Measurements from ENCODE around the gene TMX1. TPM values are rescaled to one million over a fixed set of nuclear protein-coding genes. Genes with fewer than 3 reads are reported as not detected.

The TMX1 gene
- total RNA-seq, 4 donors from 2014 or later, result 17.1 to 33.0 (median 21.8) TPM

DNA sequence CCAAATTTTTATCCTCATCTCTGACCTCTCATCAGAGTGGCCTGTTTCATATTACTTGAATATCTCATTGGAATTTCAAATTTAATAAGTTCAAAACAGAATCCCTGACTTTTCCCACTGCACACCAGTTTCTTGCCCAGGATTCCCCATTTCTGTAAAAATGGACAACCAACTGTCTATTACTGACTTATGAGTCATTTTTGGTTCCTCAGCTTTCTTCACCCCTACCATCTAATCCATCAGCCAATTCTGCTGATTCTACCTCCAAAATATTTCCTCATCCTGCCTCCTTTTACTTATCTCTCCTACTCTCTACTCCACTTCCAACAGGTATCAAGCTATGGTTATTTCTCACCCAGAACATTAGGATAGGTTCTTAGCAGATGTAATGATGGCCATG lies 44.2 kb downstream of the TMX1 start:
- no peaks in the 10 kb centered on the region for H3K36me3 ChIP-seq
- H3K9me3 ChIP-seq, result no peaks in the 10 kb centered on the region
- H3K27me3 ChIP-seq, result no peaks in the 10 kb centered on the region
- peaks cover 7% of the 10 kb centered on the region for H3K4me1 ChIP-seq
- no peak overlapping the region for H3K4me3 ChIP-seq
- TF ChIP-seq, protein P1, sequence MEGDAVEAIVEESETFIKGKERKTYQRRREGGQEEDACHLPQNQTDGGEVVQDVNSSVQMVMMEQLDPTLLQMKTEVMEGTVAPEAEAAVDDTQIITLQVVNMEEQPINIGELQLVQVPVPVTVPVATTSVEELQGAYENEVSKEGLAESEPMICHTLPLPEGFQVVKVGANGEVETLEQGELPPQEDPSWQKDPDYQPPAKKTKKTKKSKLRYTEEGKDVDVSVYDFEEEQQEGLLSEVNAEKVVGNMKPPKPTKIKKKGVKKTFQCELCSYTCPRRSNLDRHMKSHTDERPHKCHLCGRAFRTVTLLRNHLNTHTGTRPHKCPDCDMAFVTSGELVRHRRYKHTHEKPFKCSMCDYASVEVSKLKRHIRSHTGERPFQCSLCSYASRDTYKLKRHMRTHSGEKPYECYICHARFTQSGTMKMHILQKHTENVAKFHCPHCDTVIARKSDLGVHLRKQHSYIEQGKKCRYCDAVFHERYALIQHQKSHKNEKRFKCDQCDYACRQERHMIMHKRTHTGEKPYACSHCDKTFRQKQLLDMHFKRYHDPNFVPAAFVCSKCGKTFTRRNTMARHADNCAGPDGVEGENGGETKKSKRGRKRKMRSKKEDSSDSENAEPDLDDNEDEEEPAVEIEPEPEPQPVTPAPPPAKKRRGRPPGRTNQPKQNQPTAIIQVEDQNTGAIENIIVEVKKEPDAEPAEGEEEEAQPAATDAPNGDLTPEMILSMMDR (IDR thresholded peaks at IDR 0.05), result no peak
- TF ChIP-seq POLR2AphosphoS5 (IDR thresholded peaks at IDR 0.05) (no peak), POLR2A (IDR thresholded peaks at IDR 0.05) (no peak)
- no peak for DNase-seq (ENCODE audit: low spot score in 2 of 2)
- no peak overlapping the region for H3K27ac ChIP-seq

- 100% methylated on average over 1 of the region's 1 CpG for WGBS
- DNase-seq (ENCODE audit: low spot score in 2 of 2), result no peak
- no peaks in the 10 kb centered on the region for H3K9me3 ChIP-seq
These were observed 45.1 kb downstream of the TMX1 start for GRCh38 chr14:51285120-51285519.

GRCh38 chr14:51289169-51289568 lies 49.1 kb downstream of the TMX1 start:
- no peak for DNase-seq (ENCODE audit: low spot score in 2 of 2)
- TF ChIP-seq, protein P1 (IDR thresholded peaks at IDR 0.05), result no peak
- no peak for TF ChIP-seq EP300 (IDR thresholded peaks at IDR 0.05)
- no peak for TF ChIP-seq POLR2AphosphoS5 (IDR thresholded peaks at IDR 0.05)
- no peak for TF ChIP-seq POLR2A (IDR thresholded peaks at IDR 0.05)
- Histone ChIP-seq H3K27me3 (no peaks in the 10 kb centered on the region), H3K36me3 (no peaks in the 10 kb centered on the region), H3K9me3 (no peaks in the 10 kb centered on the region), H3K4me3 (no peak overlapping the region), H3K4me1 (peaks cover 22% of the 10 kb centered on the region), H3K27ac (no peak overlapping the region)

More at GRCh38 chr14:51285120-51285519, 45.1 kb downstream of the TMX1 start:
- H3K4me1 ChIP-seq, result peaks cover 7% of the 10 kb centered on the region
- TF ChIP-seq, protein P1 (IDR thresholded peaks at IDR 0.05), result no peak
- TF ChIP-seq POLR2AphosphoS5 (IDR thresholded peaks at IDR 0.05) (no peak), EP300 (IDR thresholded peaks at IDR 0.05) (no peak), POLR2A (IDR thresholded peaks at IDR 0.05) (no peak)
- H3K4me3 ChIP-seq, result no peak overlapping the region
- no peaks in the 10 kb centered on the region for H3K36me3 ChIP-seq
- H3K27ac ChIP-seq, result no peak overlapping the region
- H3K27me3 ChIP-seq, result no peaks in the 10 kb centered on the region

- H3K9me3 ChIP-seq, result no peaks in the 10 kb centered on the region
- no peak overlapping the region for H3K27ac ChIP-seq
- 97% methylated on average over 1 of the region's 1 CpG for WGBS
- TF ChIP-seq, protein P1 (IDR thresholded peaks at IDR 0.05), result no peak
- TF ChIP-seq EP300 (IDR thresholded peaks at IDR 0.05), result no peak
- no peak for TF ChIP-seq POLR2A (IDR thresholded peaks at IDR 0.05)
- TF ChIP-seq POLR2AphosphoS5 (IDR thresholded peaks at IDR 0.05), result no peak
- H3K4me1 ChIP-seq, result peaks cover 25% of the 10 kb centered on the region
- no peak overlapping the region for H3K4me3 ChIP-seq
- no peak for DNase-seq (ENCODE audit: low spot score in 2 of 2)
- H3K27me3 ChIP-seq, result no peaks in the 10 kb centered on the region
- H3K36me3 ChIP-seq, result no peaks in the 10 kb centered on the region
These were observed 50.1 kb downstream of the TMX1 start for GRCh38 chr14:51290132-51290531.

DNA sequence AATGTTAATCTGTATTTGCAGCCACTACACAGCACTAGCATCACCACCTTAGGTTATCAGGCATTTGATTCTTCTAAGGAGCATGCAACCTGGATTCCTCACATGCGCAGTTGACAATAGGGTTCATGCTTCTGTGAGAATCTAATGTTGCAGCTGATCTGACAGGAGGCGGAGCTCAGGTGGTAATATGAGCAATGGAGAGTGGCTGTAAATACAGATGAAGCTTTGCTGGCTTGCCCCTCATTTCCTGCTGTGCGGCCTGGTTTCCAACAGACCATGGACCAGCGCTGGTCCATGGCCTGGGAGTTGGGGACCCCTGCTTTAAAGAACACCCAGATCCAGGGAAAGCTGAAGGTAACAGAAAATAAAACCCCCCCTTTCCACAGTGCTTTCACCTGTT lies 51.0 kb downstream of the TMX1 start:
- no peak overlapping the region for H3K4me3 ChIP-seq
- no peak overlapping the region for H3K27ac ChIP-seq
- no peaks in the 10 kb centered on the region for H3K9me3 ChIP-seq
- DNase-seq (ENCODE audit: low spot score in 2 of 2), result no peak
- TF ChIP-seq, protein P1 (IDR thresholded peaks at IDR 0.05), result no peak
- TF ChIP-seq POLR2AphosphoS5 (IDR thresholded peaks at IDR 0.05), result no peak
- no peak for TF ChIP-seq POLR2A (IDR thresholded peaks at IDR 0.05)
- TF ChIP-seq EP300 (IDR thresholded peaks at IDR 0.05), result no peak
- 100% methylated on average over 4 of the region's 4 CpGs for WGBS
- no peaks in the 10 kb centered on the region for H3K27me3 ChIP-seq
- no peaks in the 10 kb centered on the region for H3K36me3 ChIP-seq
- peaks cover 25% of the 10 kb centered on the region for H3K4me1 ChIP-seq

Data from suprapubic skin (tissue), 4 donors.